CD4-positive, alpha-beta memory T cell (primary cell): Measurements from ENCODE around the gene TECPR1. TPM values are rescaled to one million over a fixed set of nuclear protein-coding genes. Genes with fewer than 3 reads are reported as not detected.
A peak's percentile ranks its signal among the peaks of the same experiment; 100 is the strongest.

Source experiments
- CTCF ChIA-PET: fragments of 350-600 bp; sonication (Branson Sonifier 250); formaldehyde crosslinking; loops from one replicate; lab custom pipeline; 2021; ENCODE audit warnings: inconsistent platforms; ENCODE audit not compliant: partially characterized antibody; lab: Charles Lee
- POLR2A ChIA-PET: fragments of 350-600 bp; sonication (Branson Sonifier 250); formaldehyde crosslinking; loops from one replicate; lab custom pipeline; 2021; ENCODE audit not compliant: partially characterized antibody; lab: Charles Lee
- DNase-seq, 5 donors: peaks; one replicate each; pipeline versions ENCODE4 v3.0.0 to v3.0.0-alpha.2; 2020 to 2022; ENCODE audit warnings: mixed read lengths in 1 of 5
- H3K27ac ChIP-seq: one replicate; pipeline ENCODE4 v1.7.0; 2013; ENCODE audit warnings: low read depth, low read length
- H3K27me3 ChIP-seq: 2 replicates; pipeline ENCODE4 v1.7.0; 2013; ENCODE audit warnings: mild to moderate bottlenecking, low read length, moderate library complexity; ENCODE audit not compliant: insufficient read depth
- H3K36me3 ChIP-seq: 2 replicates; pipeline ENCODE4 v1.7.0; 2013; ENCODE audit warnings: mild to moderate bottlenecking, low read length, moderate library complexity; ENCODE audit not compliant: insufficient read depth
- H3K4me1 ChIP-seq: 2 replicates; pipeline ENCODE4 v1.7.0; 2013; ENCODE audit warnings: mild to moderate bottlenecking, low read length, moderate library complexity; ENCODE audit not compliant: insufficient read depth
- H3K4me3 ChIP-seq, 2 donors: one replicate each; pipeline ENCODE4 v1.7.0; 2013; ENCODE audit warnings: low read length in 2 of 2, mild to moderate bottlenecking in 1 of 2
- H3K9me3 ChIP-seq, 2 donors: one replicate each; pipeline ENCODE4 v1.7.0; 2013; ENCODE audit warnings: low read length in 2 of 2, control low read depth in 1 of 2; ENCODE audit not compliant: control insufficient read depth in 1 of 2
- H3K27ac Mint-ChIP-seq, 7 donors: one replicate each; pipeline ENCODE4 v1.8.0; 2020 to 2021; ENCODE audit warnings: mixed read lengths in 7 of 7, mild to moderate bottlenecking in 6 of 7, inconsistent platforms in 3 of 7, moderate library complexity in 3 of 7
- H3K27me3 Mint-ChIP-seq, 2 donors: one replicate each; pipeline ENCODE4 v1.8.0; 2020 to 2021; ENCODE audit warnings: mixed read lengths in 2 of 2
- H3K36me3 Mint-ChIP-seq, 2 donors: one replicate each; pipeline ENCODE4 v1.8.0; 2020 to 2021; ENCODE audit warnings: mixed read lengths in 2 of 2, inconsistent platforms in 1 of 2, mild to moderate bottlenecking in 1 of 2
- H3K4me1 Mint-ChIP-seq, 4 donors: one replicate each; pipeline ENCODE4 v1.8.0; 2020 to 2021; ENCODE audit warnings: mixed read lengths in 4 of 4, mild to moderate bottlenecking in 1 of 4
- H3K4me3 Mint-ChIP-seq, 8 donors: one replicate each; pipeline ENCODE4 v1.8.0; 2020 to 2021; ENCODE audit warnings: mixed read lengths in 8 of 8, mild to moderate bottlenecking in 7 of 8, moderate library complexity in 6 of 8, inconsistent platforms in 3 of 8
- H3K9me3 Mint-ChIP-seq, 8 donors: one replicate each; pipeline ENCODE4 v1.8.0; 2020 to 2021; ENCODE audit warnings: mixed read lengths in 8 of 8, mild to moderate bottlenecking in 5 of 8, inconsistent platforms in 3 of 8, moderate library complexity in 1 of 8
- intact Hi-C: fragments of 100-400 bp; cut with micrococcal nuclease; formaldehyde crosslinking; loops from one replicate; pipeline ENCODE4 v1.15.1; 2023
- polyA plus RNA-seq, 2 donors: library from polyadenylated mRNA; unstranded; fragments of 300-500 nt; fragmentation: Illumina TruSeq; gene quantifications; one replicate each; pipeline ENCODE4 v1.2.3, GENCODE V29; 2021
- total RNA-seq, 2 experiments: library from RNA; stranded (reverse); gene quantifications; one replicate each; pipeline ENCODE4 v1.2.3, GENCODE V29; 2021

Gene TECPR1
- total and polyA plus RNA-seq, 4 experiments from 2014 or later: 17.3 to 147 (median 85.9) TPM

GRCh38 chr7:98238976-98239375 is 13.1 kb downstream of the TECPR1 start:
- Mint-ChIP-seq H3K36me3 (peaks cover 26 to 44% of the 10 kb centered on the region in 2 donors), H3K27me3 (no peaks in the 10 kb centered on the region), H3K4me1 (peaks cover 0 to 4% (median 0%) of the 10 kb centered on the region in 4 donors), H3K9me3 (no peaks in the 10 kb centered on the region), H3K4me3 (peak overlapping the region in 1 of 8 donors; percentile 56), H3K27ac (no peak overlapping the region)
- H3K36me3 ChIP-seq: peaks cover 35% of the 10 kb centered on the region
- ChIA-PET POLR2A (no interaction called here), CTCF (no interaction called here)
- H3K4me3 ChIP-seq: no peak overlapping the region
- no peaks in the 10 kb centered on the region for H3K9me3 ChIP-seq
- no peaks in the 10 kb centered on the region for H3K27me3 ChIP-seq
- intact Hi-C loops: no loop called here
- no peak for DNase-seq
- no peak overlapping the region for H3K27ac ChIP-seq
- H3K4me1 ChIP-seq: no peaks in the 10 kb centered on the region

- H3K36me3 ChIP-seq: peaks cover 33% of the 10 kb centered on the region
- peaks cover 26 to 47% of the 10 kb centered on the region in 2 donors for H3K36me3 Mint-ChIP-seq
- no peaks in the 10 kb centered on the region for H3K27me3 ChIP-seq
- DNase-seq: no peak
- ChIA-PET CTCF (no interaction called here), POLR2A (no interaction called here)
- no peak overlapping the region for H3K27ac Mint-ChIP-seq
- no peaks in the 10 kb centered on the region for H3K4me1 ChIP-seq
- no peak overlapping the region for H3K4me3 Mint-ChIP-seq
- no peak overlapping the region for H3K27ac ChIP-seq
- intact Hi-C loops: no loop called here
- peaks cover 0 to 4% (median 0%) of the 10 kb centered on the region in 4 donors for H3K4me1 Mint-ChIP-seq
- no peaks in the 10 kb centered on the region for H3K9me3 ChIP-seq
- H3K27me3 Mint-ChIP-seq: no peaks in the 10 kb centered on the region
- no peaks in the 10 kb centered on the region for H3K9me3 Mint-ChIP-seq
- no peak overlapping the region for H3K4me3 ChIP-seq
Measured at GRCh38 chr7:98238076-98238475, 14.0 kb downstream of the TECPR1 start.

GRCh38 chr7:98236355-98237185 is 15.5 kb downstream of the TECPR1 start:
- ChIA-PET CTCF (no interaction called here), POLR2A (interaction anchor here (0.8 to 4.1 kb wide), 2 partner anchors 14 to 23 kb away, joined by 3 to 17 read pairs; partner anchors contain the start of gene TECPR1)
- DNase-seq: no peak
- Mint-ChIP-seq H3K27ac (peak overlapping the region in 2 of 7 donors; percentile 37 to 47), H3K27me3 (no peaks in the 10 kb centered on the region), H3K4me1 (peaks cover 0 to 4% (median 0%) of the 10 kb centered on the region in 4 donors), H3K9me3 (no peaks in the 10 kb centered on the region), H3K4me3 (no peak overlapping the region), H3K36me3 (peaks cover 26 to 46% of the 10 kb centered on the region in 2 donors)
- Histone ChIP-seq H3K27ac (no peak overlapping the region), H3K9me3 (no peaks in the 10 kb centered on the region), H3K4me1 (no peaks in the 10 kb centered on the region), H3K27me3 (no peaks in the 10 kb centered on the region), H3K4me3 (no peak overlapping the region), H3K36me3 (peaks cover 31% of the 10 kb centered on the region)
- intact Hi-C loops: no loop called here

GRCh38 chr7:98235901-98236300 is 16.1 kb downstream of the TECPR1 start:
- ChIA-PET POLR2A (interaction anchor here (0.8 to 4.1 kb wide), 2 partner anchors 15 to 22 kb away, joined by 3 to 17 read pairs; partner anchors contain the start of gene TECPR1), CTCF (interaction anchor here (0.9 kb wide), 1 partner anchor 10 kb away, joined by 3 read pairs; no protein-coding TSS in a partner anchor)

GRCh38 chr7:98234429-98235147 is 17.4 kb downstream of the TECPR1 start:
- Histone ChIP-seq H3K4me1 (no peaks in the 10 kb centered on the region), H3K4me3 (no peak overlapping the region), H3K27ac (no peak overlapping the region), H3K36me3 (peaks cover 27% of the 10 kb centered on the region), H3K9me3 (no peaks in the 10 kb centered on the region), H3K27me3 (no peaks in the 10 kb centered on the region)
- H3K4me1 Mint-ChIP-seq: peaks cover 0 to 4% (median 0%) of the 10 kb centered on the region in 4 donors
- peak overlapping the region in 1 of 7 donors; percentile 43 for H3K27ac Mint-ChIP-seq
- H3K36me3 Mint-ChIP-seq: peaks cover 23 to 40% of the 10 kb centered on the region in 2 donors
- no peaks in the 10 kb centered on the region for H3K9me3 Mint-ChIP-seq
- no peaks in the 10 kb centered on the region for H3K27me3 Mint-ChIP-seq
- ChIA-PET POLR2A (interaction anchor here (1.3 to 4.1 kb wide), 2 partner anchors 16 to 22 kb away, joined by 3 to 17 read pairs; partner anchors contain the start of gene TECPR1), CTCF (interaction anchor here (0.9 kb wide), 1 partner anchor 11 kb away, joined by 3 read pairs; no protein-coding TSS in a partner anchor)
- no peak overlapping the region for H3K4me3 Mint-ChIP-seq
- DNase-seq: no peak
- intact Hi-C loops: no loop called here

More at GRCh38 chr7:98235901-98236300, 16.1 kb downstream of the TECPR1 start:
- no peaks in the 10 kb centered on the region for H3K27me3 ChIP-seq
- no peak overlapping the region for H3K27ac Mint-ChIP-seq
- H3K4me3 Mint-ChIP-seq: peak overlapping the region in 1 of 8 donors; percentile 48
- peaks cover 25 to 41% of the 10 kb centered on the region in 2 donors for H3K36me3 Mint-ChIP-seq
- no peaks in the 10 kb centered on the region for H3K27me3 Mint-ChIP-seq
- intact Hi-C loops: no loop called here
- H3K9me3 Mint-ChIP-seq: no peaks in the 10 kb centered on the region
- no peaks in the 10 kb centered on the region for H3K4me1 ChIP-seq
- H3K4me1 Mint-ChIP-seq: peaks cover 0 to 4% (median 0%) of the 10 kb centered on the region in 4 donors
- no peak overlapping the region for H3K27ac ChIP-seq
- H3K36me3 ChIP-seq: peaks cover 26% of the 10 kb centered on the region
- no peak for DNase-seq
- no peaks in the 10 kb centered on the region for H3K9me3 ChIP-seq
- H3K4me3 ChIP-seq: no peak overlapping the region

- H3K27me3 ChIP-seq: no peaks in the 10 kb centered on the region
- Mint-ChIP-seq H3K4me3 (no peak overlapping the region), H3K27me3 (no peaks in the 10 kb centered on the region), H3K9me3 (no peaks in the 10 kb centered on the region), H3K27ac (peak overlapping the region in 1 of 7 donors; percentile 42), H3K4me1 (peaks cover 0 to under 1% (median 0%) of the 10 kb centered on the region in 4 donors), H3K36me3 (peaks cover 19 to 38% of the 10 kb centered on the region in 2 donors)
- intact Hi-C loops: no loop called here
- H3K9me3 ChIP-seq: no peaks in the 10 kb centered on the region
- POLR2A ChIA-PET: interaction anchor here (0.9 to 4.1 kb wide), 4 partner anchors 10 to 47 kb away, joined by 3 to 17 read pairs (median 3); partner anchors contain the start of gene TECPR1
- H3K4me3 ChIP-seq: no peak overlapping the region
- H3K27ac ChIP-seq: no peak overlapping the region
- CTCF ChIA-PET: interaction anchor here (1.7 kb wide), 1 partner anchor 17 kb away, joined by 3 read pairs; no protein-coding TSS in a partner anchor
- H3K4me1 ChIP-seq: no peaks in the 10 kb centered on the region
- peaks cover 21% of the 10 kb centered on the region for H3K36me3 ChIP-seq
- no peak for DNase-seq
Measured at GRCh38 chr7:98233219-98234070, 18.6 kb downstream of the TECPR1 start.
